ENCODE results near the gene TDO2. TPM values are rescaled to one million over a fixed set of nuclear protein-coding genes. Genes with fewer than 3 reads are reported as not detected.

TDO2 gene
- total RNA-seq, 2 donors from 2014 or later, result 0.09 to 4.8 TPM

DNA sequence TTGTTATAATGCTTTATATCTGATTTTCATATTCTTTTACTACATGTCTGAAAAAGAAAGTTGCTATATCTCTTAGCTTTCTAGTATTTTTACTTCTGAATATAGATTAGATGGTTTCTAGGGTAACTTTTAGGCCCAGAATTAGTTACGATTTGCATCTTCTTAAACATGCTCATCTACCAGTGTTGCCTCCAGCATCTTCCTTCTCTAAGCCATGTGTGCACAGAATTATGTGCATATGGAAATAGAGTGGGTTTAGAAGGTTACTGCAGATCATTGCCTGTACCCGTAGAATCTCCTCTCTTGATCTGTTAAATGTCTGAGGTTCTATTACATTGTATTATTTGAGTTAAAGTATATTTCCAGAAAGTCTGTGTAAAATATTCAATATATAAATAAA, 2.5 kb upstream of the TDO2 start:
- Histone ChIP-seq H3K4me1 (replicated peaks) (no peaks in the 10 kb centered on the region), H3K27ac (no peak overlapping the region), H3K9me3 (no peaks in the 10 kb centered on the region), H3K36me3 (no peaks in the 10 kb centered on the region), H3K27me3 (replicated peaks; ENCODE audit: insufficient read depth) (no peaks in the 10 kb centered on the region), H3K4me3 (no peak overlapping the region)
- TF ChIP-seq POLR2AphosphoS5 (IDR thresholded peaks at IDR 0.05) (no peak), POLR2A (IDR thresholded peaks at IDR 0.05) (no peak)
- TF ChIP-seq, protein P1, sequence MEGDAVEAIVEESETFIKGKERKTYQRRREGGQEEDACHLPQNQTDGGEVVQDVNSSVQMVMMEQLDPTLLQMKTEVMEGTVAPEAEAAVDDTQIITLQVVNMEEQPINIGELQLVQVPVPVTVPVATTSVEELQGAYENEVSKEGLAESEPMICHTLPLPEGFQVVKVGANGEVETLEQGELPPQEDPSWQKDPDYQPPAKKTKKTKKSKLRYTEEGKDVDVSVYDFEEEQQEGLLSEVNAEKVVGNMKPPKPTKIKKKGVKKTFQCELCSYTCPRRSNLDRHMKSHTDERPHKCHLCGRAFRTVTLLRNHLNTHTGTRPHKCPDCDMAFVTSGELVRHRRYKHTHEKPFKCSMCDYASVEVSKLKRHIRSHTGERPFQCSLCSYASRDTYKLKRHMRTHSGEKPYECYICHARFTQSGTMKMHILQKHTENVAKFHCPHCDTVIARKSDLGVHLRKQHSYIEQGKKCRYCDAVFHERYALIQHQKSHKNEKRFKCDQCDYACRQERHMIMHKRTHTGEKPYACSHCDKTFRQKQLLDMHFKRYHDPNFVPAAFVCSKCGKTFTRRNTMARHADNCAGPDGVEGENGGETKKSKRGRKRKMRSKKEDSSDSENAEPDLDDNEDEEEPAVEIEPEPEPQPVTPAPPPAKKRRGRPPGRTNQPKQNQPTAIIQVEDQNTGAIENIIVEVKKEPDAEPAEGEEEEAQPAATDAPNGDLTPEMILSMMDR (IDR thresholded peaks at IDR 0.05), result no peak
- WGBS, result 100% methylated on average over 2 of the region's 2 CpGs
- intact Hi-C loops (cut with DNase I), result no loop called here
- DNase-seq (ENCODE audit: low spot score), result no peak

DNA sequence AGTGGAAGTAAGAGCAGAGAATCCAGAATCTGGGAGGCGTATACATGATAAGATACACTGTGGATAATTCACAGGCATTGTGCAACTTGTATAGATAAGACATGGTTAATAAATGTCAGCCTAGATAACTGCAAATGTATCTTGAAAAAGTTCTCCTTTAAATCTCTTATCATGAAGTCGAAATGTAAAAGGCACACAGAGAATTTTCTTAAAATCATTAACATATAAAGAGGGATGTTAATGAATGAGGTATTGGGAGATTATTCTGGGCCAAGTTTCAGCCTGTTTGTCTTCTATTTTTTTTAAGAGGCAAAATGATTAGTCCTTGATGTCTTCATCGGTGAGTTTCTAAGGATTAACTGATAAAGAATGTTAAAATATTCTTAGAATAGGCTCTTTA, 835 bp downstream of the TDO2 start:
- 66% methylated on average over 3 of the region's 3 CpGs for WGBS

DNA sequence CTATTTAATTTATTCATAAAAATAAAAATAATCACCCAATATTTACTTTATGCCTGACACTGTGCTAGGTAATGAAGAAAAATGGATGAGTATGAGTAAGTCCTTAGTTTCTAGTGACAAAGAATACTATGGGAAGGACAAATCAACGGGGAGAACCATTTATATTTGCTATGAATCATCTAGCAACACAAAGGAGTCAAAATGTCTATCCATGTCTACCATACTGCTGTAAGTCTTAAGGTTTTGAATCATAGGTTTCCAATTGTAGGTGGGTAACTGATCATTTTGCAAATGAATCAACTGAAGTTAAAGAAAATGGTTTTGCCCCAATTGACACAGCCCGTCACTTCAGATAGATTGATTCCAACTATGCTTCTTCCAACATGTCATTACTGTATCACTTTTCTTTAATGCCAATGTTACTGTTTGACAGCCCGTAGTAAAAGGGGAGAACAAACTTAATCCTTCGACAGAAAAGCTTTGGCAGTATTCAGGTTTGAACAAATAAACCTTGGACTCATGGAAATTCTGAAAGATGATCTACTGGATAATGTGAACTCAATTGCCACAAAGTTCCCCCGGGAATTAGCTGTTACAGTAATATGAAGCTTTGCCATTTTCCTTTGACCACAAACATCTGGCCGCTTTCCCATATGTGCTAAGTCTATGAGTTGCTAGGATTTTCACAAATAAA, 3.2 kb downstream of the TDO2 start:
- H3K27me3 ChIP-seq (replicated peaks; ENCODE audit: insufficient read depth), result no peaks in the 10 kb centered on the region
- no peak overlapping the region for H3K4me3 ChIP-seq
- DNase-seq (ENCODE audit: low spot score), result no peak
- no peak overlapping the region for H3K27ac ChIP-seq
- no peaks in the 10 kb centered on the region for H3K9me3 ChIP-seq
- TF ChIP-seq, protein P1 (IDR thresholded peaks at IDR 0.05), result no peak
- TF ChIP-seq POLR2A (IDR thresholded peaks at IDR 0.05), result no peak
- no peak for TF ChIP-seq POLR2AphosphoS5 (IDR thresholded peaks at IDR 0.05)
- no peaks in the 10 kb centered on the region for H3K36me3 ChIP-seq
- intact Hi-C loops (cut with DNase I), result no loop called here
- no peaks in the 10 kb centered on the region for H3K4me1 ChIP-seq (replicated peaks)
- 36% methylated on average over 6 of the region's 6 CpGs for WGBS

More for the DNA sequence above, 835 bp downstream of the TDO2 start:
- Histone ChIP-seq H3K36me3 (no peaks in the 10 kb centered on the region), H3K27ac (no peak overlapping the region), H3K9me3 (no peaks in the 10 kb centered on the region), H3K4me1 (replicated peaks) (no peaks in the 10 kb centered on the region), H3K27me3 (replicated peaks; ENCODE audit: insufficient read depth) (no peaks in the 10 kb centered on the region), H3K4me3 (no peak overlapping the region)
- TF ChIP-seq, protein P1 (IDR thresholded peaks at IDR 0.05), result no peak
- no peak for TF ChIP-seq POLR2AphosphoS5 (IDR thresholded peaks at IDR 0.05)
- no peak for TF ChIP-seq POLR2A (IDR thresholded peaks at IDR 0.05)
- intact Hi-C loops (cut with DNase I), result no loop called here
- no peak for DNase-seq (ENCODE audit: low spot score)

DNA sequence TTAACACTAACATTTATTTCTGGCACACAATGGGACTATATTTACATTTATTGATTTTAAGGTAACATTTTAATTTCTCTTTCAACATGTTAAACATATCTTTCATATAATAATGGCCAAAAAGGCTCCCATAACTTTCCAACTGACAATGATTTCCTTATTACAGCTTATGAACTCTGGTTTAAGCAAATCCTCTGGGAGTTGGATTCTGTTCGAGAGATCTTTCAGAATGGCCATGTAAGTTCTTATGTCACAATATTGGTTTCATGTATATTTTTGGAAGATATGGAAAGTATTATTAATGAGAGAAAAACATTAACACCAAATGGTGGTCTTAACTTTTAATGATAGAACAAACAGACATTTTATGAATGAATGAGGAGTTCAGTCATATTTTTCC, 4.1 kb downstream of the TDO2 start:
- Histone ChIP-seq H3K4me1 (replicated peaks) (no peaks in the 10 kb centered on the region), H3K27ac (no peak overlapping the region), H3K27me3 (replicated peaks; ENCODE audit: insufficient read depth) (no peaks in the 10 kb centered on the region), H3K36me3 (no peaks in the 10 kb centered on the region), H3K9me3 (no peaks in the 10 kb centered on the region), H3K4me3 (no peak overlapping the region)
- no peak for DNase-seq (ENCODE audit: low spot score)
- 90% methylated on average over 1 of the region's 1 CpG for WGBS
- no peak for TF ChIP-seq POLR2A (IDR thresholded peaks at IDR 0.05)
- TF ChIP-seq, protein P1 (IDR thresholded peaks at IDR 0.05), result no peak
- TF ChIP-seq POLR2AphosphoS5 (IDR thresholded peaks at IDR 0.05), result no peak
- intact Hi-C loops (cut with DNase I), result no loop called here

Measured in prostate gland (tissue), 2 donors.